ENCODE measurements around the gene NFATC2. TPM values are rescaled to one million over a fixed set of nuclear protein-coding genes. Genes with fewer than 3 reads are reported as not detected.

NFATC2 gene
- total RNA-seq, 1 experiment from 2014 or later: 0.61 TPM

DNA sequence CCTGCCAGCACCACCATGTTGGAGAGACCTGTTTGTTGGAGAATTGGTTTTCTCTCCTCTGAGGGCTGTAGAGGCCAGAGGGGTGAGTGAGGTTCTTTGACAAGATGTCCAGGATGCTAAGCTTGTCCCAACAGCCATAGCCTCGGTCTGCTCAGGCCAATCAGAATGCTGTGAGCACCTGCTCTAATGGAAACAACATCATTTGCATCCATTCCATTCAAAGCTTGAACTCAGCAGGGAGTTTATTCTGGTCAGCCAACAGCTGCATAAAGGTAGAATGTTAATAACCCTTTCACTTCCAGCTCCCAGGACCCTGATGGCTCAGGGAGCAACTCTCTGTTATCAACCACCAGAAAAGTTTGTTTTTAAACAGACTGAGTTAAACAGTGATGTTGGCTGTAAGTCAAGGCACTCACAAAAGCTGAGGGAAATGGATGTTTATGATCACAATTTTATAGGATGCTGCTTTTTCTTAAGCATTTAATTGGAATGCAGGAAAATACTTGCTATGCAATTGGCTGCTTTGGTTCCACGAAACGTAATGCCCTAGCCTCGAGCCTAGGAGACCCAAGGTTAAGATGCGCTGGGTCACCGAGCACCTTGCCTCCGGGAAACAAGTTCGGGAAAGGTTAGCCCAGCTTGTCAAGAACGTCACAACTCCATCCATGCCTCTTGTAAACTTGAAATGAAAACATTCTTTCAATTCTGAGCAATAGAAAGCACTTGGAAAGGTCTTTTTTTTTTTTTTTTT lies 155.2 kb downstream of the NFATC2 start:
- Mint-ChIP-seq H3K27me3 (ENCODE audit: low read depth) (peaks cover 8% of the 10 kb centered on the region), H3K36me3 (ENCODE audit: insufficient read depth in 1 of 3, low read depth in 3 of 3) (peaks cover 0 to 2% (median 0%) of the 10 kb centered on the region in 3 experiments; a peak in 1 of 7 replicates), H3K4me1 (peaks cover 43 to 52% of the 10 kb centered on the region in 2 experiments), H3K27ac (peak overlapping the region in 1 of 3 experiments; percentile 82; a peak in 2 of 7 replicates), H3K4me3 (peak overlapping the region in 1 of 2 experiments; percentile 65; a peak in 3 of 5 replicates), H3K9me3 (no peaks in the 10 kb centered on the region)
- Histone ChIP-seq H3K79me1 (ENCODE audit: insufficient read depth, low read depth, low read length, poor library complexity, severe bottlenecking) (no peaks in the 10 kb centered on the region), H3K27ac (ENCODE audit: insufficient read length, low read depth, low read length) (no peak overlapping the region), H2BK15ac (ENCODE audit: low read depth, low read length) (no peak overlapping the region), H3K4me2 (ENCODE audit: insufficient read depth, insufficient read length, low read length) (peak overlapping the region; percentile 12), H3K23me2 (ENCODE audit: insufficient read length, low read depth, low read length, poor library complexity, severe bottlenecking) (no peaks in the 10 kb centered on the region), H3K9me3 (ENCODE audit: control insufficient read depth, low read depth, low read length) (no peaks in the 10 kb centered on the region), H4K5ac (ENCODE audit: insufficient read length, low read depth, low read length) (no peak overlapping the region), H2BK12ac (ENCODE audit: insufficient read length, low read depth, low read length) (no peak overlapping the region), H3K79me2 (ENCODE audit: insufficient read depth, low read length) (no peaks in the 10 kb centered on the region), H2BK20ac (ENCODE audit: low read depth, low read length, poor library complexity, severe bottlenecking) (no peak overlapping the region), H3K9ac (ENCODE audit: extremely low read depth, insufficient read length, low read length) (no peak overlapping the region), H3K4me1 (ENCODE audit: insufficient read depth, low read length) (peaks cover 9% of the 10 kb centered on the region; the same call in 1 of the 2 replicates), H3K4ac (ENCODE audit: low read depth, low read length) (no peak overlapping the region), H4K8ac (replicated peaks; ENCODE audit: insufficient read length, low read depth, low read length) (no peak overlapping the region), H2AK5ac (ENCODE audit: insufficient read length, low read length) (no peak overlapping the region), H3T11ph (ENCODE audit: low read length) (no peak overlapping the region), H4K20me1 (ENCODE audit: control insufficient read depth, insufficient read depth, insufficient read length) (no peaks in the 10 kb centered on the region), H4K91ac (ENCODE audit: insufficient read length, low read depth, low read length) (no peak overlapping the region), H2BK120ac (ENCODE audit: low read depth, low read length, poor library complexity, severe bottlenecking) (no peak overlapping the region), H2BK5ac (ENCODE audit: insufficient read length, low read length) (no peak overlapping the region), H3K18ac (ENCODE audit: insufficient read length, low read depth, low read length) (no peak overlapping the region), H3K23ac (ENCODE audit: insufficient read length, low read depth, low read length) (no peak overlapping the region), H3K14ac (ENCODE audit: insufficient read depth, low read length) (no peak overlapping the region), H2AFZ (ENCODE audit: low read length) (no peak overlapping the region), H3K56ac (ENCODE audit: insufficient read length, low read depth, low read length) (no peak overlapping the region), H3K27me3 (ENCODE audit: insufficient read depth, low read length) (no peaks in the 10 kb centered on the region; the same call in 1 of the 2 replicates)
- TF ChIP-seq CTCF (conservative IDR thresholded peaks at IDR 0.05): no peak
- no CpG with 5 or more reads among the region's 9 CpGs for WGBS (ENCODE audit: extremely low coverage, insufficient read length, low lambda C conversion rate)
- peak; percentile 70 for DNase-seq
